Endothelial cell of umbilical vein (primary cell): ENCODE measurements around the gene IL1R2. TPM values are rescaled to one million over a fixed set of nuclear protein-coding genes. Genes with fewer than 3 reads are reported as not detected.

Source experiments
- BruUV-seq: library from RNA; stranded (reverse); fragments of 400-500 nt; replicated peaks from 2 replicates; lab custom pipeline; 2021; lab: Mats Ljungman, UMichigan
- CTCF ChIA-PET: fragments of 300-600, 350-600 bp; sonication (Branson Sonifier 250); formaldehyde crosslinking; loops from one replicate; lab custom pipeline; 2021; ENCODE audit warnings: antibody characterized with exemption, inconsistent platforms; lab: Charles Lee
- POLR2A ChIA-PET: fragments of 300-600, 350-600 bp; sonication (Branson Sonifier 250); formaldehyde crosslinking; loops from one replicate; lab custom pipeline; 2021; ENCODE audit warnings: antibody characterized with exemption, inconsistent platforms; lab: Charles Lee
- DNase-seq: peaks from one replicate; pipeline ENCODE4 v3.0.0-alpha.2; 2011; ENCODE audit warnings: low read depth, low spot score
- FAIRE-seq: peaks from 2 replicates; lab custom pipeline; 2011; peaks lifted over from hg19 to GRCh38; lab: Jason Lieb, UNC
- H2AFZ ChIP-seq: 2 replicates; pipeline ENCODE4 v1.6.0; 2012; ENCODE audit warnings: low read depth, low read length, control low read depth, inconsistent platforms
- H3K27ac ChIP-seq: 2 replicates; pipeline ENCODE4 v1.5.1; 2011; ENCODE audit warnings: low read depth, mild to moderate bottlenecking, control low read depth, low read length, moderate library complexity; ENCODE audit not compliant: insufficient read depth
- H3K27me3 ChIP-seq, 2 experiments: 2 replicates each; pipeline versions ENCODE4 v1.6.0 to v1.6.1; 2011; ENCODE audit warnings: low read length in 2 of 2, mixed read lengths in 1 of 2; ENCODE audit not compliant: control insufficient read depth in 2 of 2, insufficient read depth in 2 of 2
- H3K36me3 ChIP-seq, 2 experiments: 2 replicates in 1 of 2; 3 replicates in 1 of 2; pipeline ENCODE4 v1.5.1; 2011; ENCODE audit warnings: low read length in 2 of 2, mild to moderate bottlenecking in 1 of 2, moderate library complexity in 1 of 2; ENCODE audit not compliant: control insufficient read depth in 2 of 2, insufficient read depth in 2 of 2; ENCODE audit errors: extremely low read depth in 1 of 2
- H3K4me1 ChIP-seq: 3 replicates; pipeline ENCODE4 v1.5.1; 2011; ENCODE audit warnings: mild to moderate bottlenecking, low read length; ENCODE audit not compliant: control insufficient read depth, insufficient read depth; ENCODE audit errors: extremely low read depth
- H3K4me2 ChIP-seq: 2 replicates; pipeline ENCODE4 v1.6.1; 2011; ENCODE audit warnings: low read length, control low read depth, mixed read lengths; ENCODE audit not compliant: insufficient read depth
- H3K4me3 ChIP-seq, 3 experiments: fragments of 200-600 bp in 1 of 3; sonication (generic), shearing (Covaris generic) in 1 of 3; replicated peaks in 1 of 3; 2 replicates each; pipeline ENCODE4 v1.5.1; 2011 to 2016; ENCODE audit warnings: control low read depth in 3 of 3, low read length in 3 of 3, mild to moderate bottlenecking in 2 of 3, inconsistent platforms in 1 of 3, low read depth in 1 of 3, moderate library complexity in 1 of 3; ENCODE audit not compliant: insufficient read depth in 1 of 3
- H3K79me2 ChIP-seq: 2 replicates; pipeline ENCODE4 v1.6.0; 2012; ENCODE audit warnings: low read length, inconsistent platforms; ENCODE audit not compliant: control insufficient read depth, insufficient read depth
- H3K9ac ChIP-seq: replicated peaks from 2 replicates; pipeline ENCODE3; 2011; ENCODE audit warnings: low read length, control low read depth; ENCODE audit not compliant: insufficient read depth; ENCODE audit errors: extremely low read depth
- H3K9me1 ChIP-seq: replicated peaks from 3 replicates; pipeline ENCODE4 v1.6.0; 2011; ENCODE audit warnings: mild to moderate bottlenecking, low read length; ENCODE audit not compliant: control insufficient read depth, insufficient read depth; ENCODE audit errors: extremely low read depth
- H3K9me3 ChIP-seq: replicated peaks from 2 replicates; pipeline ENCODE4 v1.5.1; 2012; ENCODE audit warnings: low read length, inconsistent platforms; ENCODE audit not compliant: control insufficient read depth, insufficient read depth
- H4K20me1 ChIP-seq: replicated peaks from 2 replicates; pipeline ENCODE3; 2011; ENCODE audit warnings: mild to moderate bottlenecking, low read length; ENCODE audit not compliant: control insufficient read depth, insufficient read depth; ENCODE audit errors: extremely low read depth
- FOS ChIP-seq: IDR thresholded peaks from 2 replicates; pipeline ENCODE4 v1.6.1; 2011; ENCODE audit warnings: mild to moderate bottlenecking, low read length, moderate library complexity, borderline replicate concordance; ENCODE audit not compliant: insufficient read depth
- POLR2A ChIP-seq: IDR thresholded peaks from 2 replicates; pipeline ENCODE4 v1.6.1; 2012; ENCODE audit warnings: low read depth, mild to moderate bottlenecking, control low read depth, low read length
- dilution Hi-C: fragments of 300-500 bp; cut with MboI; formaldehyde crosslinking; loops from one replicate; pipeline ENCODE4 v1.15.0; 2019; ENCODE audit warnings: low sequenced_read_pairs; ENCODE audit not compliant: extremely low pct_ligation_motif_present
- intact Hi-C: fragments of 100-400 bp; cut with micrococcal nuclease; formaldehyde crosslinking; loops from one replicate; pipeline ENCODE4 v1.10.0; 2022
- polyA plus RNA-seq, 4 experiments: library from polyadenylated mRNA; depleted of rRNA in 3 of 4; stranded (reverse) in 3 of 4; unstranded in 1 of 4; fragments of >200 nt; gene quantifications; 2 replicates each; pipeline versions ENCODE4 v1.2.1 to v1.2.3, GENCODE V29; 2011 to 2012; ENCODE audit warnings: missing spikeins in 1 of 4
- total RNA-seq: library from RNA; stranded (reverse); gene quantifications from 2 replicates; pipeline ENCODE4 v1.2.3, GENCODE V29; 2021
- TF ChIP-seq, protein P1 (sequence below), 2 donors: IDR thresholded peaks; 1 replicate in 1 of 2; 2 replicates in 1 of 2; pipeline ENCODE4 v1.5.1; 2011; ENCODE audit warnings: low read length in 2 of 2, mild to moderate bottlenecking in 2 of 2, moderate library complexity in 2 of 2, control low read depth in 1 of 2, inconsistent platforms in 1 of 2, low read depth in 1 of 2; ENCODE audit not compliant: insufficient read depth in 1 of 2; ENCODE audit errors: extremely low read depth in 1 of 2
- TF ChIP-seq, protein P2 (sequence below): IDR thresholded peaks from 2 replicates; pipeline ENCODE4 v1.6.1; 2011; ENCODE audit not compliant: insufficient read depth, insufficient read length

IL1R2 gene
- total and polyA plus RNA-seq, 2 donors (not counting 3 experiments of a cell fraction or from before 2014, with no cell fraction given) = not detected

DNA sequence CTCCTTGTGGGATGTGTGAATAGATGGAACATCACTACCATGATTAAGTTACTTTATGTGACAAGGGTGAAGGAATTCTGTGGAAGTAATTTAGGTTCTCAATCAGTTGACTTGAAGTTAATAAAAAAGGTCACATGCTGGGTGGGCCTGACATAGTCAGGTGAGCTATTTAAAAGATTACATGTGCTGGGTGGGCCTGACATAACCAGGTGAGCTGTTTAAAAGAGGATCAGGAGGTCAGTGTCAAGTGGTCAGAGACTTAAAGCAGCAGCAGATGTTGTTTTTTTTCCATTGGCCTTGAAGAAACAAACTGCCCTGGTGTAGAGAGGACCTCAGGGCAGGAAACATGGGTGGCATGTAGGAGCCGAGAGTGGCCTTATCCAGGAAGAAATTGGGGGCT lies 3.3 kb downstream of the IL1R2 start:
- no TSS peak for BruUV-seq
- Histone ChIP-seq H3K27me3 (peaks cover 18 to 20% of the 10 kb centered on the region in 2 experiments), H3K36me3 (no peaks in the 10 kb centered on the region), H3K9me1 (no peaks in the 10 kb centered on the region), H4K20me1 (no peaks in the 10 kb centered on the region), H3K9me3 (no peaks in the 10 kb centered on the region), H3K4me1 (no peaks in the 10 kb centered on the region), H3K9ac (no peak overlapping the region), H2AFZ (no peak overlapping the region), H3K4me3 (no peak overlapping the region), H3K4me2 (no peak overlapping the region), H3K79me2 (no peaks in the 10 kb centered on the region), H3K27ac (no peak overlapping the region)
- DNase-seq (no peak), FAIRE-seq (no peak)
- intact Hi-C loops (no loop called here), dilution Hi-C loops (no loop called here)
- ChIA-PET CTCF (interaction anchor here (1.5 to 4.6 kb wide), 3 partner anchors 11 to 245 kb away, joined by 4 to 28 read pairs (median 6); no protein-coding TSS in a partner anchor), POLR2A (no interaction called here)
- TF ChIP-seq FOS = no peak
- TF ChIP-seq, protein P1, sequence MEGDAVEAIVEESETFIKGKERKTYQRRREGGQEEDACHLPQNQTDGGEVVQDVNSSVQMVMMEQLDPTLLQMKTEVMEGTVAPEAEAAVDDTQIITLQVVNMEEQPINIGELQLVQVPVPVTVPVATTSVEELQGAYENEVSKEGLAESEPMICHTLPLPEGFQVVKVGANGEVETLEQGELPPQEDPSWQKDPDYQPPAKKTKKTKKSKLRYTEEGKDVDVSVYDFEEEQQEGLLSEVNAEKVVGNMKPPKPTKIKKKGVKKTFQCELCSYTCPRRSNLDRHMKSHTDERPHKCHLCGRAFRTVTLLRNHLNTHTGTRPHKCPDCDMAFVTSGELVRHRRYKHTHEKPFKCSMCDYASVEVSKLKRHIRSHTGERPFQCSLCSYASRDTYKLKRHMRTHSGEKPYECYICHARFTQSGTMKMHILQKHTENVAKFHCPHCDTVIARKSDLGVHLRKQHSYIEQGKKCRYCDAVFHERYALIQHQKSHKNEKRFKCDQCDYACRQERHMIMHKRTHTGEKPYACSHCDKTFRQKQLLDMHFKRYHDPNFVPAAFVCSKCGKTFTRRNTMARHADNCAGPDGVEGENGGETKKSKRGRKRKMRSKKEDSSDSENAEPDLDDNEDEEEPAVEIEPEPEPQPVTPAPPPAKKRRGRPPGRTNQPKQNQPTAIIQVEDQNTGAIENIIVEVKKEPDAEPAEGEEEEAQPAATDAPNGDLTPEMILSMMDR (IDR thresholded peaks at IDR 0.05; ENCODE audit: extremely low read depth in 1 of 2, insufficient read depth in 1 of 2, low read depth in 1 of 2, low read length in 2 of 2) = no peak

DNA sequence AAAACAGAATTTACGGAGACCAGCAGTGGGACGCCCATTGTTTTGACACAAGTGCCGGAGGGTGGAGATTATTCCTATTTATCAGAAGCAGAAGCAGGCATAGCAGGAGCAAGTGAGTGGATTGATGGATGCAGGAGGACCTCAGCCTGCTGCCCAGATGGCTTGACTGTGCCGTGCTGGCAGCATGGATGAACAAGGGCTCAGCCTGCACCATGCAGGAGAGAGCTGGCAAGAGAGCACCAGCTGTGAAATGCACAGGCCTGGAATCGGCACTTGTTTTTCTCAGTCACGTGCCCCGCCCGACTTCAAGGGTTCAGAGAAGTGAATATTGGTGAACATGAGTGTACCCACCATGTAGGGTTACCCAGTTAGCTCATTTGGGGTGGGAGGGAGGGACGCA lies 4.0 kb downstream of the IL1R2 start:
- H3K4me1 ChIP-seq = no peaks in the 10 kb centered on the region
- no peak overlapping the region for H3K4me3 ChIP-seq
- no peak for TF ChIP-seq POLR2A
- TF ChIP-seq, protein P2, sequence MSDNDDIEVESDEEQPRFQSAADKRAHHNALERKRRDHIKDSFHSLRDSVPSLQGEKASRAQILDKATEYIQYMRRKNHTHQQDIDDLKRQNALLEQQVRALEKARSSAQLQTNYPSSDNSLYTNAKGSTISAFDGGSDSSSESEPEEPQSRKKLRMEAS = no peak
- FAIRE-seq = no peak
- no TSS peak for BruUV-seq
- H4K20me1 ChIP-seq = no peaks in the 10 kb centered on the region
- intact Hi-C loops = no loop called here
- no peaks in the 10 kb centered on the region for H3K79me2 ChIP-seq
- H3K27me3 ChIP-seq = peaks cover 13 to 18% of the 10 kb centered on the region in 2 experiments
- H3K9me1 ChIP-seq = no peaks in the 10 kb centered on the region
- no peak overlapping the region for H3K27ac ChIP-seq
- no peak overlapping the region for H3K9ac ChIP-seq
- H3K36me3 ChIP-seq = no peaks in the 10 kb centered on the region
- no peak overlapping the region for H3K4me2 ChIP-seq
- no peaks in the 10 kb centered on the region for H3K9me3 ChIP-seq
- dilution Hi-C loops = no loop called here
- no peak overlapping the region for H2AFZ ChIP-seq
- ChIA-PET CTCF (interaction anchor here (1.5 to 4.6 kb wide), 2 partner anchors 10 to 244 kb away, joined by 6 to 28 read pairs; no protein-coding TSS in a partner anchor), POLR2A (interaction anchor here (1.0 kb wide), 1 partner anchor 12 kb away, joined by 3 read pairs; no protein-coding TSS in a partner anchor)
- no peak for DNase-seq
